SU-DHL-6 (cell line): ENCODE results near the gene MAML3.

ENCODE experiments used
- H2AFZ ChIP-seq: fragments of 200-600 bp; sonication (generic); 2 replicates; pipeline ENCODE4 v1.6.1; 2014; ENCODE audit warnings: low read depth, mild to moderate bottlenecking, moderate library complexity, mixed read lengths, antibody characterized with exemption, low read length; ENCODE audit not compliant: severe bottlenecking
- H3F3A ChIP-seq: fragments of 200-600 bp; shearing (Covaris generic); 2 replicates; pipeline ENCODE4 v1.6.0; 2016; ENCODE audit warnings: antibody characterized with exemption, mild to moderate bottlenecking; ENCODE audit not compliant: insufficient read depth
- H3K27ac ChIP-seq: fragments of 200-600 bp; sonication (generic); 2 replicates; pipeline ENCODE4 v1.5.1; 2016; ENCODE audit warnings: low read depth, mild to moderate bottlenecking, low read length, moderate library complexity, mixed read lengths
- H3K27me3 ChIP-seq: fragments of 200-600 bp; sonication (generic), shearing (Covaris generic); 2 replicates; pipeline ENCODE4 v1.6.0; 2014; ENCODE audit warnings: mild to moderate bottlenecking, low read length
- H3K36me3 ChIP-seq: fragments of 200-600 bp; sonication (generic); 2 replicates; pipeline ENCODE4 v1.6.1; 2014; ENCODE audit warnings: mild to moderate bottlenecking, low read length, mixed read lengths
- H3K4me2 ChIP-seq: fragments of 300-600, 200-600 bp; shearing (Covaris generic), sonication (generic); 2 replicates; pipeline ENCODE4 v1.6.0; 2014; ENCODE audit warnings: low read length, low read depth, mild to moderate bottlenecking; ENCODE audit not compliant: poor library complexity, severe bottlenecking
- H3K4me3 ChIP-seq: fragments of 200-600 bp; sonication (generic); 2 replicates; pipeline ENCODE4 v1.5.1; 2014; ENCODE audit warnings: antibody characterized with exemption, low read length, mild to moderate bottlenecking, mixed read lengths; ENCODE audit not compliant: insufficient read depth, poor library complexity, severe bottlenecking
- H3K79me2 ChIP-seq: fragments of 200-600 bp; sonication (generic); 2 replicates; pipeline ENCODE4 v1.6.1; 2014; ENCODE audit warnings: mild to moderate bottlenecking, low read length, moderate library complexity; ENCODE audit not compliant: insufficient read depth
- H3K9ac ChIP-seq: fragments of 200-600 bp; sonication (generic); 2 replicates; pipeline ENCODE4 v1.7.0; 2014; ENCODE audit warnings: mild to moderate bottlenecking, low read length
- H3K9me2 ChIP-seq: fragments of 200-600 bp; sonication (generic); replicated peaks from 2 replicates; pipeline ENCODE4 v1.6.1; 2014; ENCODE audit warnings: low read length; ENCODE audit not compliant: insufficient read depth
- H3K9me3 ChIP-seq: fragments of 200-600 bp; sonication (generic); 2 replicates; pipeline ENCODE4 v1.6.1; 2014; ENCODE audit warnings: low read length, mixed read lengths; ENCODE audit not compliant: insufficient read depth
- H4K20me1 ChIP-seq: fragments of 200-600 bp; sonication (generic); 2 replicates; pipeline ENCODE4 v1.6.1; 2014; ENCODE audit warnings: low read depth, mild to moderate bottlenecking, antibody characterized with exemption, low read length, moderate library complexity, mixed read lengths
- CTCF ChIP-seq: fragments of 200-600 bp; sonication (generic); IDR thresholded peaks from one replicate; pipeline ENCODE4 v1.5.1; 2017; ENCODE audit warnings: antibody characterized with exemption, mild to moderate bottlenecking, low read length, moderate library complexity; ENCODE audit not compliant: insufficient read depth, poor library complexity, severe bottlenecking
- EZH2phosphoT487 ChIP-seq: fragments of 200-600 bp; sonication (generic), shearing (Covaris generic); conservative IDR thresholded peaks from 2 replicates; pipeline ENCODE4 v1.6.1; 2018; ENCODE audit warnings: mild to moderate bottlenecking, antibody characterized with exemption, low read length, moderate library complexity, mixed read lengths

Gene MAML3

DNA sequence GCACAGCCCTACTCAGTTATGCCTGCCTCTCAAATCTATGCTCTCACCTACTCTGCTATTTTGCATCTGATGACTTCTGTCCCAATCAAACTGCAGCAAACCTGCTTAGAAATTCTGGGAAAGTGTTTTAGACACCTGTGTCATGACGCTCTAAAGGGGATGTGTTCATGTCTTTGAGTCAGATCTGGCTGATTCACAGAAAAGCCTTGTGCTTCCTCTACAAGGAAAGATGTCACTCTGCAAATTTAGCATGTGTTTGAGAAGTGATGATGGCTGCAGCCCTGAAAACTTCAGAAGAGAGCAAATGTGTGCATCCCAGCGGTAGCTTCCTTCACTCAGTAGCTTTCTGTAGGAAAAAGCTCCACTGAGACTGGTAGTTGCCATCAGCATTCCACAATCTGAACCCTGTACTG lies 253.0 kb downstream of the MAML3 start:
- Histone ChIP-seq H4K20me1 (no peaks in the 10 kb centered on the region), H3K36me3 (no peaks in the 10 kb centered on the region), H3K27ac (no peak overlapping the region), H3K4me3 (no peak overlapping the region), H3F3A (no peaks in the 10 kb centered on the region), H2AFZ (no peak overlapping the region), H3K27me3 (no peaks in the 10 kb centered on the region), H3K9ac (no peak overlapping the region), H3K9me3 (no peaks in the 10 kb centered on the region), H3K79me2 (no peaks in the 10 kb centered on the region), H3K4me2 (no peak overlapping the region), H3K9me2 (no peaks in the 10 kb centered on the region)
- TF ChIP-seq CTCF (no peak), EZH2phosphoT487 (no peak)

DNA sequence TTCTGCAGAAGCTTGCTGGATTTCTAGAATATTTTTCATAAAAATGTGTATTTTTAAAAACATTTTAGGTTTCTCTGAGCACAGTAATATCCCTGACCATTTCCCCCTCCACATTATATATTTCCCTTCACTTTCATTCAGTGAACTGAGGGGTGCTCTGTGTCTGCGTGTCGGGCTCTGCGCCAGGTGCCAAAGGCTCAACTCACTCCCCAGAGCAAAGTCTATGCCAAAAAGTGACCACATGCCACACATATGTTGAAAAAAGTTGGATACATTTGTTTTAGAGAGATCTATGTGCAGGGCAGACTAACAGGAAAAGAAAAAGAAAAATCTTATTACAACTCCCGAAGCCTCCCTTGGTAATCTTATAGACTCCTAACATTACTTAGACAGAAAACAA lies 254.6 kb downstream of the MAML3 start:
- Histone ChIP-seq H3K9me2 (no peaks in the 10 kb centered on the region), H3K9me3 (no peaks in the 10 kb centered on the region), H3K27ac (no peak overlapping the region), H2AFZ (no peak overlapping the region), H3K4me2 (no peak overlapping the region), H3K79me2 (no peaks in the 10 kb centered on the region), H4K20me1 (no peaks in the 10 kb centered on the region), H3K27me3 (no peaks in the 10 kb centered on the region), H3K9ac (no peak overlapping the region), H3K4me3 (no peak overlapping the region), H3K36me3 (no peaks in the 10 kb centered on the region), H3F3A (no peaks in the 10 kb centered on the region)
- no peak for TF ChIP-seq EZH2phosphoT487
- no peak for TF ChIP-seq CTCF

GRCh38 chr4:139898293-139898692 lies 255.7 kb downstream of the MAML3 start:
- no peaks in the 10 kb centered on the region for H3K79me2 ChIP-seq
- H3K27me3 ChIP-seq = no peaks in the 10 kb centered on the region
- TF ChIP-seq EZH2phosphoT487 (no peak), CTCF (no peak)
- H3K36me3 ChIP-seq = no peaks in the 10 kb centered on the region
- no peak overlapping the region for H3K4me3 ChIP-seq
- H3K27ac ChIP-seq = no peak overlapping the region
- H3K9me2 ChIP-seq = no peaks in the 10 kb centered on the region
- H3K9me3 ChIP-seq = no peaks in the 10 kb centered on the region
- H3K9ac ChIP-seq = no peak overlapping the region
- H4K20me1 ChIP-seq = no peaks in the 10 kb centered on the region
- H3F3A ChIP-seq = no peaks in the 10 kb centered on the region
- H3K4me2 ChIP-seq = no peak overlapping the region
- H2AFZ ChIP-seq = no peak overlapping the region
